ENCODE data around the gene FAM43A.

Gene FAM43A

DNA sequence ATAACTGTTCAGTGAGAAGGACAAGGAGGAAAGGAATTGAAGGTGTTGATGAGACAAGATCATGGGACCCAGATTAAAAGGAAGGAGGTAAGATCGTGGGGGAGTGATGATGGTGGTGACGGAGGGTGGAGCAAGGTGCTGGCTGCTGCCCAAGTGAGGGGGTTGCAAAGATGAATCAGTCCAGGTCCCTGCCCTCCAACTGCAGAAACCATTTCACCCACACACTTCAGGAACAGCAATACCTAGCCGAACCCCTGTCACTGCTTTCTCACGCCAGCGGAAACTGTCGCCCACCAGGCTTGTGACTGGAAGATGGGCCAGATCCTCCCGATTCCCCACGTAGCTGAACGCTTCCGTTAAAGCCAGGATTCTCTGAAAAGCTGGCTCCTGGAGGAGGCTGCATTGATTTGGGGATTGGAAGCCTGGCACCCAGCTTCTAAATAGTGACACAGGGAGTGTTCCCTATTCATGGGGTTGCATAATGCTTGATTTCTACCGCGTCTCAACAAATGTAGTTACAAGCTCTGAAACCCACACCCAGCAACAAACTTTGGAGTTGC lies 10.5 kb upstream of the FAM43A start:
- DNase-seq (ENCODE audit: extremely low spot score, insufficient read length, low read depth), result no peak
- FAIRE-seq, result no peak

- FAIRE-seq (no peak), DNase-seq (ENCODE audit: extremely low spot score, insufficient read length, low read depth) (no peak)
Measured at GRCh38 chr3:194675680-194676079, 10.0 kb upstream of the FAM43A start.

GRCh38 chr3:194676471-194676870 lies 9.2 kb upstream of the FAM43A start:
- DNase-seq (ENCODE audit: extremely low spot score, insufficient read length, low read depth), result no peak
- FAIRE-seq, result no peak

- FAIRE-seq, result no peak
Measured at GRCh38 chr3:194680888-194681615, 4.6 kb upstream of the FAM43A start.

GRCh38 chr3:194682189-194682693 lies 3.4 kb upstream of the FAM43A start:
- DNase-seq (ENCODE audit: extremely low spot score, insufficient read length, low read depth), result no peak

More at GRCh38 chr3:194680888-194681615, 4.6 kb upstream of the FAM43A start:
- no peak for DNase-seq (ENCODE audit: extremely low spot score, insufficient read length, low read depth)

DNA sequence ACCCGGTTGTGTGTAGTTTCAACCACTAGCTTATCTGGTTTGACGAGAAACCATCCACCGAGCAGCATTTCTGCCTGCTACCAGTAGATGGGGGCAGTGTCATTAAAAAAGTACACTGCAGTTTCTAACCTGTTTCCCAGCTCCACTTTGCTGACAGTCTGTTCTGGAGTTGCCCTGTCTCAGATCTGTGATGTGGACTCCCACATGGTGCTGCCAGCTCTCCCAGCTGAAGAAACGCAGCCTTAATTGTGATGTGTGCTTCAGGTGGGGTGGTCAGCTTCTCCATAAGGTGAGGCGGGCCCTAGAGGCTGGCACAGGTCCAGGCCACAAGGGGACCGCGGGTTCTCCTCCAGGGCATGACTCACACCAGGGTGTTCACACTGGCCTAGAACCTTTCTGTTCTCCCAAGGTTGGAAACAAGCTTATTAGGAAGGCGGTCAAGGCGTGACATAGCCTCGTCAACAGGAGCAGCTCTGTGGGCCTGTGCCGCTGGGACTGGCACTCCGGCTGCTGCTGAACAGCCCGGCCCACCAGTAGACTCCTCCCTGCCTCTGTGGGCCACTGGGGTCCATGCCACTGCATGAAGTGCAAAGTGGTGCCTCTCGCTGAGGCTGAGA lies 2.9 kb upstream of the FAM43A start:
- peak; percentile 96 for FAIRE-seq
- DNase-seq (ENCODE audit: extremely low spot score, insufficient read length, low read depth), result no peak

More at GRCh38 chr3:194682189-194682693, 3.4 kb upstream of the FAM43A start:
- FAIRE-seq, result no peak

- DNase-seq (ENCODE audit: extremely low spot score, insufficient read length, low read depth), result no peak
- no peak for FAIRE-seq
Measured at GRCh38 chr3:194683380-194683779, 2.3 kb upstream of the FAM43A start.

- no peak for FAIRE-seq
- DNase-seq (ENCODE audit: extremely low spot score, insufficient read length, low read depth), result no peak
Measured at GRCh38 chr3:194685065-194685717, 492 bp upstream of the FAM43A start.

GRCh38 chr3:194686414-194686815 lies 732 bp downstream of the FAM43A start:
- no peak for DNase-seq (ENCODE audit: extremely low spot score, insufficient read length, low read depth)
- FAIRE-seq, result no peak

DNA sequence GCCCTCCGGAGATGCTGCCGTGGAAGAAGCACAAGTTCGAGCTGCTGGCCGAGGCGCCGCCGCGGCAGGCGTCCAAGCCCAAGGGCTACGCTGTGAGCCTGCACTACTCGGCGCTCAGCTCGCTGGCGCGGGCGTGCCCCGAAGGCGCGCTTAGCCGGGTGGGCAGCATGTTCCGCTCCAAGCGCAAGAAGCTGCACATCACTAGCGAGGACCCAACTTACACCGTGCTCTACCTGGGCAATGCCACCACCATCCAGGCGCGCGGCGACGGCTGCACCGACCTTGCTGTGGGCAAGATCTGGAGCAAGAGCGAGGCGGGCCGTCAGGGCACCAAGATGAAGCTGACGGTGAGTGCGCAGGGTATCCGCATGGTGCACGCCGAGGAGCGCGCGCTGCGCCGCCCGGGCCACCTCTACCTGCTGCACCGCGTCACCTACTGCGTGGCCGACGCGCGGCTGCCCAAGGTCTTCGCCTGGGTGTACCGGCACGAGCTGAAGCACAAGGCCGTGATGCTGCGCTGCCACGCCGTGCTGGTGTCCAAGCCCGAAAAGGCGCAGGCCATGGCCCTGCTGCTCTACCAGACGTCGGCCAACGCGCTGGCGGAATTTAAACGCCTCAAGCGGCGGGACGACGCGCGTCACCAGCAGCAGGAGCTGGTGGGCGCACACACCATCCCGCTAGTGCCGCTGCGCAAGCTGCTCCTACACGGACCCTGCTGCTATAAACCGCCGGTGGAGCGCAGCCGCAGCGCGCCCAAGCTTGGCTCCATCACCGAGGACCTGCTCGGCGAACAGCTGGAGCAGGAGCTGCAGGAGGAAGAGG lies 1.3 kb downstream of the FAM43A start:
- DNase-seq (ENCODE audit: extremely low spot score, insufficient read length, low read depth) (no peak), FAIRE-seq (no peak)

- FAIRE-seq, result peak; percentile 24
- no peak for DNase-seq (ENCODE audit: extremely low spot score, insufficient read length, low read depth)
Measured at GRCh38 chr3:194687638-194688199, 2.0 kb downstream of the FAM43A start.

- DNase-seq (ENCODE audit: extremely low spot score, insufficient read length, low read depth) (no peak), FAIRE-seq (no peak)
Measured at GRCh38 chr3:194688200-194688740, 2.6 kb downstream of the FAM43A start.

GRCh38 chr3:194688946-194689345 lies 3.3 kb downstream of the FAM43A start:
- FAIRE-seq (no peak), DNase-seq (ENCODE audit: extremely low spot score, insufficient read length, low read depth) (no peak)

GRCh38 chr3:194689493-194689944 lies 3.8 kb downstream of the FAM43A start:
- no peak for FAIRE-seq
- DNase-seq (ENCODE audit: extremely low spot score, insufficient read length, low read depth), result no peak

- no peak for FAIRE-seq
- no peak for DNase-seq (ENCODE audit: extremely low spot score, insufficient read length, low read depth)
Measured at GRCh38 chr3:194690501-194691372, 5.1 kb downstream of the FAM43A start.

- DNase-seq (ENCODE audit: extremely low spot score, insufficient read length, low read depth), result no peak
- FAIRE-seq, result peak; percentile 87
Measured at GRCh38 chr3:194691481-194692283, 6.0 kb downstream of the FAM43A start.

GRCh38 chr3:194696702-194697101 lies 11.0 kb downstream of the FAM43A start:
- DNase-seq (ENCODE audit: extremely low spot score, insufficient read length, low read depth) (no peak), FAIRE-seq (no peak)

Measured in GM18507 (cell line).